DMS79 (cell line): ENCODE results near the gene DKK3.

ENCODE experiments used
- DNase-seq: peaks from one replicate; lab custom pipeline; 2025; lab: John Stamatoyannopoulos, UW

The DKK3 gene

GRCh38 chr11:11981364-11981763 is 27.1 kb downstream of the DKK3 start:
- DNase-seq, result no peak

- DNase-seq, result no peak
Measured at GRCh38 chr11:11980841-11981308, 27.6 kb downstream of the DKK3 start.

GRCh38 chr11:11980200-11980599 is 28.2 kb downstream of the DKK3 start:
- DNase-seq, result no peak

- no peak for DNase-seq
Measured at GRCh38 chr11:11979488-11980117, 28.8 kb downstream of the DKK3 start.

- no peak for DNase-seq
Measured at GRCh38 chr11:11978792-11979487, 29.5 kb downstream of the DKK3 start.

GRCh38 chr11:11978098-11978637 is 30.3 kb downstream of the DKK3 start:
- DNase-seq, result no peak

GRCh38 chr11:11977206-11977938 is 31.1 kb downstream of the DKK3 start:
- no peak for DNase-seq

- DNase-seq, result no peak
Measured at GRCh38 chr11:11976481-11977127, 31.8 kb downstream of the DKK3 start.

GRCh38 chr11:11975201-11976092 is 33.0 kb downstream of the DKK3 start:
- DNase-seq, result no peak

- DNase-seq, result no peak
Measured at GRCh38 chr11:11973866-11974265, 34.6 kb downstream of the DKK3 start.

GRCh38 chr11:11973361-11973800 is 35.0 kb downstream of the DKK3 start:
- no peak for DNase-seq

GRCh38 chr11:11972730-11973341 is 35.6 kb downstream of the DKK3 start:
- DNase-seq, result no peak

- DNase-seq, result peak; percentile 35
Measured at GRCh38 chr11:11971906-11972547, 36.4 kb downstream of the DKK3 start.

- DNase-seq, result no peak
Measured at GRCh38 chr11:11970556-11970955, 37.9 kb downstream of the DKK3 start.

GRCh38 chr11:11969380-11970215 is 38.8 kb downstream of the DKK3 start:
- no peak for DNase-seq

- no peak for DNase-seq
Measured at GRCh38 chr11:11968511-11969280, 39.7 kb downstream of the DKK3 start.

GRCh38 chr11:11967669-11968510 is 40.5 kb downstream of the DKK3 start:
- no peak for DNase-seq
